HL-60 (cell line): ENCODE data around the gene CYB5R4.
"Not testable (repeated sequence)": the region's sequence is repeated elsewhere in the genome, so short reads cannot be mapped to it uniquely, and the experiment has no call there.

Source experiments
- DNase-seq, 2 experiments: peaks; one replicate each; pipeline ENCODE4 v3.0.0-alpha.2; 2010 to 2020; ENCODE audit warnings: low read depth in 1 of 2, low spot score in 1 of 2
- H3K27ac ChIP-seq: fragments of 250-450 bp; sonication (Bioruptor Pico); replicated peaks from 2 replicates; pipeline ENCODE4 v1.5.1; 2020; ENCODE audit warnings: mild to moderate bottlenecking, moderate library complexity
- H3K27me3 ChIP-seq: fragments of 250-450 bp; sonication (Bioruptor Pico); 2 replicates; pipeline ENCODE4 v1.5.1; 2021; ENCODE audit warnings: mild to moderate bottlenecking, moderate library complexity; ENCODE audit not compliant: insufficient read depth, poor library complexity, severe bottlenecking
- H3K4me3 ChIP-seq: replicated peaks from 2 replicates; pipeline ENCODE4 v1.5.1; 2011; ENCODE audit warnings: mild to moderate bottlenecking, control low read depth, low read length; ENCODE audit not compliant: insufficient read depth
- CTCF ChIP-seq: IDR thresholded peaks from one replicate; pipeline ENCODE4 v1.5.1; 2011; ENCODE audit warnings: low read length, control low read depth, inconsistent platforms; ENCODE audit not compliant: insufficient read depth
- GABPA ChIP-seq: IDR thresholded peaks from 2 replicates; pipeline ENCODE4 v1.6.1; 2012; ENCODE audit warnings: low read depth
- POLR2AphosphoS5 ChIP-seq: IDR thresholded peaks from 2 replicates; pipeline ENCODE4 v1.6.1; 2012; ENCODE audit warnings: low read depth
- REST ChIP-seq: IDR thresholded peaks from 2 replicates; pipeline ENCODE4 v1.6.1; 2012; ENCODE audit warnings: low read depth; ENCODE audit not compliant: insufficient replicate concordance
- SPI1 ChIP-seq: IDR thresholded peaks from 2 replicates; pipeline ENCODE4 v1.6.1; 2012; ENCODE audit warnings: low read depth, mild to moderate bottlenecking, borderline replicate concordance

CYB5R4 gene

GRCh38 chr6:83904395-83904794 is 44.9 kb downstream of the CYB5R4 start:
- DNase-seq = no peak
- no peak overlapping the region for H3K4me3 ChIP-seq
- no peaks in the 10 kb centered on the region for H3K27me3 ChIP-seq
- no peak overlapping the region for H3K27ac ChIP-seq
- TF ChIP-seq GABPA (no peak), CTCF (no peak), SPI1 (no peak), REST (no peak), POLR2AphosphoS5 (no peak)

GRCh38 chr6:83905648-83906047 is 46.2 kb downstream of the CYB5R4 start:
- Histone ChIP-seq H3K4me3 (no peak overlapping the region), H3K27me3 (no peaks in the 10 kb centered on the region), H3K27ac (no peak overlapping the region)
- DNase-seq = no peak
- TF ChIP-seq GABPA (no peak), CTCF (no peak), SPI1 (no peak), POLR2AphosphoS5 (no peak), REST (no peak)

- H3K27me3 ChIP-seq, H3K4me3 ChIP-seq, H3K27ac ChIP-seq, DNase-seq: not testable (repeated sequence)
These were observed 48.3 kb downstream of the CYB5R4 start for GRCh38 chr6:83907623-83908390.

- no peak overlapping the region for H3K4me3 ChIP-seq
- TF ChIP-seq GABPA = no peak
- no peak for TF ChIP-seq SPI1
- TF ChIP-seq CTCF = no peak
- no peak for TF ChIP-seq POLR2AphosphoS5
- no peak for TF ChIP-seq REST
- no peak overlapping the region for H3K27ac ChIP-seq
- no peaks in the 10 kb centered on the region for H3K27me3 ChIP-seq
- no peak for DNase-seq
These were observed 49.3 kb downstream of the CYB5R4 start for GRCh38 chr6:83908813-83909212.
